ENCODE measurements around the gene CCDC68.

CCDC68 gene

GRCh38 chr18:54924948-54925347, 34.3 kb downstream of the CCDC68 start:
- Mint-ChIP-seq H3K9me3 (peaks cover 3% of the 10 kb centered on the region), H3K4me1 (peaks cover 5% of the 10 kb centered on the region), H3K27me3 (ENCODE audit: low read depth, poor library complexity) (peaks cover 3% of the 10 kb centered on the region), H3K4me3 (no peak overlapping the region), H3K36me3 (ENCODE audit: low read depth) (no peaks in the 10 kb centered on the region), H3K27ac (no peak overlapping the region)
- no peak for DNase-seq
- no peak for TF ChIP-seq CTCF (IDR thresholded peaks at IDR 0.05)

- peaks cover 3% of the 10 kb centered on the region for H3K27me3 Mint-ChIP-seq (ENCODE audit: low read depth, poor library complexity)
- H3K36me3 Mint-ChIP-seq (ENCODE audit: low read depth): no peaks in the 10 kb centered on the region
- no peak overlapping the region for H3K27ac Mint-ChIP-seq
- H3K9me3 Mint-ChIP-seq: peaks cover 3% of the 10 kb centered on the region
- TF ChIP-seq CTCF (IDR thresholded peaks at IDR 0.05): no peak
- no peak for DNase-seq
- no peak overlapping the region for H3K4me3 Mint-ChIP-seq
- peaks cover 5% of the 10 kb centered on the region for H3K4me1 Mint-ChIP-seq
Observed at GRCh38 chr18:54923339-54923956, 35.8 kb downstream of the CCDC68 start.

- TF ChIP-seq CTCF (IDR thresholded peaks at IDR 0.05): no peak
- Mint-ChIP-seq H3K36me3 (ENCODE audit: low read depth) (no peaks in the 10 kb centered on the region), H3K27me3 (ENCODE audit: low read depth, poor library complexity) (peaks cover 3% of the 10 kb centered on the region), H3K9me3 (no peaks in the 10 kb centered on the region), H3K27ac (no peak overlapping the region), H3K4me3 (no peak overlapping the region), H3K4me1 (peaks cover 5% of the 10 kb centered on the region)
- no peak for DNase-seq
Observed at GRCh38 chr18:54919412-54919811, 39.8 kb downstream of the CCDC68 start.

GRCh38 chr18:54918060-54918459, 41.2 kb downstream of the CCDC68 start:
- H3K9me3 Mint-ChIP-seq: no peaks in the 10 kb centered on the region
- DNase-seq: no peak
- H3K36me3 Mint-ChIP-seq (ENCODE audit: low read depth): no peaks in the 10 kb centered on the region
- TF ChIP-seq CTCF (IDR thresholded peaks at IDR 0.05): no peak
- H3K27me3 Mint-ChIP-seq (ENCODE audit: low read depth, poor library complexity): peaks cover 3% of the 10 kb centered on the region
- no peak overlapping the region for H3K27ac Mint-ChIP-seq
- H3K4me1 Mint-ChIP-seq: peaks cover 5% of the 10 kb centered on the region
- H3K4me3 Mint-ChIP-seq: no peak overlapping the region

GRCh38 chr18:54916507-54916906, 42.8 kb downstream of the CCDC68 start:
- Mint-ChIP-seq H3K27ac (no peak overlapping the region), H3K4me1 (no peaks in the 10 kb centered on the region), H3K27me3 (ENCODE audit: low read depth, poor library complexity) (peaks cover 3% of the 10 kb centered on the region), H3K4me3 (no peak overlapping the region), H3K9me3 (no peaks in the 10 kb centered on the region), H3K36me3 (ENCODE audit: low read depth) (no peaks in the 10 kb centered on the region)
- TF ChIP-seq CTCF (IDR thresholded peaks at IDR 0.05): no peak
- DNase-seq: no peak

- no peaks in the 10 kb centered on the region for H3K4me1 Mint-ChIP-seq
- peaks cover 3% of the 10 kb centered on the region for H3K27me3 Mint-ChIP-seq (ENCODE audit: low read depth, poor library complexity)
- no peak overlapping the region for H3K27ac Mint-ChIP-seq
- H3K36me3 Mint-ChIP-seq (ENCODE audit: low read depth): no peaks in the 10 kb centered on the region
- H3K9me3 Mint-ChIP-seq: peaks cover 3% of the 10 kb centered on the region
- no peak for TF ChIP-seq CTCF (IDR thresholded peaks at IDR 0.05)
- no peak overlapping the region for H3K4me3 Mint-ChIP-seq
- no peak for DNase-seq
Observed at GRCh38 chr18:54914816-54915215, 44.4 kb downstream of the CCDC68 start.
